OCI-LY7 (cell line): ENCODE measurements around the gene AP4B1. TPM values are rescaled to one million over a fixed set of nuclear protein-coding genes. Genes with fewer than 3 reads are reported as not detected.

Experiments
- BruUV-seq: library from RNA; stranded (reverse); fragments of 400-500 nt; replicated peaks from 2 replicates; lab custom pipeline; 2021; lab: Mats Ljungman, UMichigan
- CTCF ChIA-PET: fragments of 300-600 bp; sonication (Branson Sonifier 250); formaldehyde crosslinking; loops from one replicate; lab custom pipeline; 2022; ENCODE audit warnings: antibody characterized with exemption; ENCODE audit not compliant: unreplicated experiment; lab: Charles Lee
- POLR2A ChIA-PET: fragments of 300-600 bp; sonication (Branson Sonifier 250); formaldehyde crosslinking; loops from one replicate; lab custom pipeline; 2022; ENCODE audit warnings: antibody characterized with exemption; lab: Charles Lee
- DNase-seq: peaks from one replicate; pipeline ENCODE4 v3.0.0-alpha.2; 2015; ENCODE audit warnings: low spot score
- H2AFZ ChIP-seq: fragments of 200-600 bp; sonication (generic), shearing (Covaris generic); 2 replicates; pipeline ENCODE4 v1.6.1; 2014; ENCODE audit warnings: mild to moderate bottlenecking, antibody characterized with exemption, low read length, moderate library complexity
- H3K27ac ChIP-seq: fragments of 200-600 bp; sonication (generic); 2 replicates; pipeline ENCODE4 v1.5.1; 2014; ENCODE audit warnings: mixed run types, low read depth, mild to moderate bottlenecking, moderate library complexity, low read length, inconsistent platforms; ENCODE audit not compliant: poor library complexity, severe bottlenecking
- H3K36me3 ChIP-seq: fragments of 200-600 bp; sonication (generic); 2 replicates; pipeline ENCODE4 v1.6.1; 2014; ENCODE audit warnings: mild to moderate bottlenecking, antibody characterized with exemption, low read length, moderate library complexity, mixed read lengths; ENCODE audit not compliant: insufficient read depth
- H3K4me1 ChIP-seq: fragments of 200-600 bp; sonication (generic); 2 replicates; pipeline ENCODE4 v1.5.1; 2014; ENCODE audit warnings: mild to moderate bottlenecking, low read length; ENCODE audit not compliant: insufficient read depth, poor library complexity, severe bottlenecking
- H3K4me2 ChIP-seq: fragments of 200-600 bp; sonication (generic); 2 replicates; pipeline ENCODE4 v1.6.1; 2014; ENCODE audit warnings: mild to moderate bottlenecking, low read length
- H3K4me3 ChIP-seq: fragments of 200-600 bp; sonication (generic); 2 replicates; pipeline ENCODE4 v1.5.1; 2014; ENCODE audit warnings: mild to moderate bottlenecking, low read depth, low read length; ENCODE audit not compliant: poor library complexity, severe bottlenecking
- H3K79me2 ChIP-seq: fragments of 200-600 bp; sonication (generic); 2 replicates; pipeline ENCODE4 v1.6.1; 2016; ENCODE audit warnings: low read depth, mild to moderate bottlenecking, low read length, moderate library complexity, mixed read lengths; ENCODE audit not compliant: insufficient read depth
- H3K9me2 ChIP-seq: fragments of 200-600 bp; sonication (generic); 2 replicates; pipeline ENCODE4 v1.6.1; 2016; ENCODE audit warnings: mild to moderate bottlenecking, low read length, mixed read lengths; ENCODE audit not compliant: insufficient read depth
- H3K9me3 ChIP-seq: fragments of 200-600 bp; sonication (generic); 2 replicates; pipeline ENCODE4 v1.6.1; 2014; ENCODE audit warnings: mild to moderate bottlenecking, mixed run types, low read length, mixed read lengths
- H4K20me1 ChIP-seq: fragments of 200-600 bp; sonication (generic); 2 replicates; pipeline ENCODE4 v1.6.1; 2014; ENCODE audit warnings: mild to moderate bottlenecking, antibody characterized with exemption, low read length, moderate library complexity, mixed read lengths; ENCODE audit not compliant: insufficient read depth
- CTCF ChIP-seq: fragments of 200-600 bp; sonication (generic); conservative IDR thresholded peaks from 2 replicates; pipeline ENCODE4 v1.5.1; 2014; ENCODE audit warnings: mild to moderate bottlenecking, antibody characterized with exemption, low read length, moderate library complexity, mixed read lengths
- EZH2phosphoT487 ChIP-seq: fragments of 200-600 bp; sonication (generic); IDR thresholded peaks from 2 replicates; pipeline ENCODE4 v1.6.1; 2018; ENCODE audit warnings: low read depth, borderline replicate concordance, mild to moderate bottlenecking, mixed run types, antibody characterized with exemption, low read length, moderate library complexity, mixed read lengths
- intact Hi-C: fragments of 100-400 bp; cut with micrococcal nuclease; formaldehyde crosslinking; loops from one replicate; pipeline ENCODE4 v1.10.0; 2022; ENCODE audit not compliant: unreplicated experiment
- total RNA-seq, 2 experiments: library from RNA; depleted of rRNA in 1 of 2; stranded (reverse); fragments of >200 nt in 1 of 2; shearing (Covaris generic) in 1 of 2; gene quantifications; 2 replicates each; pipeline ENCODE4 v1.2.3, GENCODE V29; 2014 to 2022

Gene AP4B1
- total RNA-seq, 2 experiments from 2014 or later = 40.5 to 45.3 TPM

DNA sequence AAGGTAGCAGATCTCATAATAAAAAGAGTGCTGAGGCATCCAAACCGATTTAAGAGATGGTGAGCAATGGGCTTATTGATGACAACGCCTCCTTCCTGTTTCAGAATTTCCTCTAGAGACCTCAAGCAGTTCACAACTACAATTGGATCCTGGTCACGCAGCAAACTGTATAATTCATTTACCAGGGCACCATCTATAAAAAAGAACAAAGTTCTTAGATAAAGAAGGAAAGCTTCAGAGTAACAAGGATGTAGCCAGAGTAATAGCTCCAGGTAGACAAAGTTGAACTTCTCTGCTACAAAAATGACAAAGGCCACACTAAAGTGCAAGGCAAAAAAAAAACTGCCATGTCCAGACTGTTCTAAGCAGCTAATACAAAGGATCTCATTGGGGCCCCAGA lies 3.4 kb downstream of the AP4B1 start:
- H4K20me1 ChIP-seq = no peaks in the 10 kb centered on the region
- POLR2A ChIA-PET = interaction anchor here (1.2 to 1.6 kb wide), 4 partner anchors 25 to 90 kb away, joined by 3 to 6 read pairs (median 4); no protein-coding TSS in a partner anchor

GRCh38 chr1:113899111-113899510 lies 5.5 kb downstream of the AP4B1 start:
- Histone ChIP-seq H3K4me1 (peaks cover 16% of the 10 kb centered on the region), H3K9me3 (no peaks in the 10 kb centered on the region), H2AFZ (no peak overlapping the region), H3K4me2 (no peak overlapping the region), H3K79me2 (peaks cover 22% of the 10 kb centered on the region; the same call in 1 of the 2 replicates), H3K27ac (no peak overlapping the region), H4K20me1 (no peaks in the 10 kb centered on the region), H3K36me3 (peaks cover 88% of the 10 kb centered on the region), H3K4me3 (no peak overlapping the region), H3K9me2 (no peaks in the 10 kb centered on the region)
- no TSS peak for BruUV-seq
- DNase-seq = no peak
- no peak for TF ChIP-seq EZH2phosphoT487
- no peak for TF ChIP-seq CTCF
- ChIA-PET POLR2A (interaction anchor here (0.7 to 1.3 kb wide), 3 partner anchors 9 to 55 kb away, joined by 3 read pairs; no protein-coding TSS in a partner anchor), CTCF (no interaction called here)
- intact Hi-C loops = no loop called here

More for the DNA sequence above, 3.4 kb downstream of the AP4B1 start:
- no peak overlapping the region for H3K4me3 ChIP-seq
- TF ChIP-seq CTCF = no peak
- TF ChIP-seq EZH2phosphoT487 = no peak
- no peak overlapping the region for H3K27ac ChIP-seq
- intact Hi-C loops = no loop called here
- H3K4me1 ChIP-seq = peaks cover 19% of the 10 kb centered on the region
- H3K36me3 ChIP-seq = peaks cover 67% of the 10 kb centered on the region
- H3K79me2 ChIP-seq = peaks cover 35% of the 10 kb centered on the region
- H2AFZ ChIP-seq = no peak overlapping the region
- CTCF ChIA-PET = interaction anchor here (0.6 kb wide), 1 partner anchor 36 kb away, joined by 3 read pairs; no protein-coding TSS in a partner anchor
- no peak for DNase-seq
- no TSS peak for BruUV-seq
- H3K4me2 ChIP-seq = no peak overlapping the region
- no peaks in the 10 kb centered on the region for H3K9me2 ChIP-seq
- H3K9me3 ChIP-seq = no peaks in the 10 kb centered on the region

- Histone ChIP-seq H3K9me3 (no peaks in the 10 kb centered on the region), H4K20me1 (no peaks in the 10 kb centered on the region), H3K36me3 (peaks cover 95% of the 10 kb centered on the region), H3K79me2 (peaks cover 14% of the 10 kb centered on the region; the same call in 1 of the 2 replicates), H3K9me2 (no peaks in the 10 kb centered on the region), H3K27ac (no peak overlapping the region), H2AFZ (no peak overlapping the region), H3K4me2 (no peak overlapping the region), H3K4me1 (peaks cover 10% of the 10 kb centered on the region), H3K4me3 (no peak overlapping the region)
- TF ChIP-seq EZH2phosphoT487 = no peak
- no peak for TF ChIP-seq CTCF
- ChIA-PET POLR2A (interaction anchor here (0.6 to 1.3 kb wide), 3 partner anchors 9 to 56 kb away, joined by 3 read pairs; no protein-coding TSS in a partner anchor), CTCF (no interaction called here)
- no TSS peak for BruUV-seq
- intact Hi-C loops = no loop called here
- DNase-seq = no peak
Observed at GRCh38 chr1:113898241-113898814, 6.3 kb downstream of the AP4B1 start.
